ENCODE measurements around the gene SETD3.

GRCh38 chr14:99513183-99513694, 32.6 kb upstream of the SETD3 start:
- TF ChIP-seq EP300 (IDR thresholded peaks at IDR 0.05) (no peak), POLR2A (IDR thresholded peaks at IDR 0.05; ENCODE audit: low read depth) (no peak), POLR2AphosphoS5 (IDR thresholded peaks at IDR 0.05) (no peak)
- TF ChIP-seq, protein P1, sequence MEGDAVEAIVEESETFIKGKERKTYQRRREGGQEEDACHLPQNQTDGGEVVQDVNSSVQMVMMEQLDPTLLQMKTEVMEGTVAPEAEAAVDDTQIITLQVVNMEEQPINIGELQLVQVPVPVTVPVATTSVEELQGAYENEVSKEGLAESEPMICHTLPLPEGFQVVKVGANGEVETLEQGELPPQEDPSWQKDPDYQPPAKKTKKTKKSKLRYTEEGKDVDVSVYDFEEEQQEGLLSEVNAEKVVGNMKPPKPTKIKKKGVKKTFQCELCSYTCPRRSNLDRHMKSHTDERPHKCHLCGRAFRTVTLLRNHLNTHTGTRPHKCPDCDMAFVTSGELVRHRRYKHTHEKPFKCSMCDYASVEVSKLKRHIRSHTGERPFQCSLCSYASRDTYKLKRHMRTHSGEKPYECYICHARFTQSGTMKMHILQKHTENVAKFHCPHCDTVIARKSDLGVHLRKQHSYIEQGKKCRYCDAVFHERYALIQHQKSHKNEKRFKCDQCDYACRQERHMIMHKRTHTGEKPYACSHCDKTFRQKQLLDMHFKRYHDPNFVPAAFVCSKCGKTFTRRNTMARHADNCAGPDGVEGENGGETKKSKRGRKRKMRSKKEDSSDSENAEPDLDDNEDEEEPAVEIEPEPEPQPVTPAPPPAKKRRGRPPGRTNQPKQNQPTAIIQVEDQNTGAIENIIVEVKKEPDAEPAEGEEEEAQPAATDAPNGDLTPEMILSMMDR (IDR thresholded peaks at IDR 0.05) = no peak
